ENCODE measurements around the gene KRT6C. TPM values are rescaled to one million over a fixed set of nuclear protein-coding genes. Genes with fewer than 3 reads are reported as not detected.

KRT6C gene
- total and polyA plus RNA-seq, 2 experiments from 2014 or later: not detected

DNA sequence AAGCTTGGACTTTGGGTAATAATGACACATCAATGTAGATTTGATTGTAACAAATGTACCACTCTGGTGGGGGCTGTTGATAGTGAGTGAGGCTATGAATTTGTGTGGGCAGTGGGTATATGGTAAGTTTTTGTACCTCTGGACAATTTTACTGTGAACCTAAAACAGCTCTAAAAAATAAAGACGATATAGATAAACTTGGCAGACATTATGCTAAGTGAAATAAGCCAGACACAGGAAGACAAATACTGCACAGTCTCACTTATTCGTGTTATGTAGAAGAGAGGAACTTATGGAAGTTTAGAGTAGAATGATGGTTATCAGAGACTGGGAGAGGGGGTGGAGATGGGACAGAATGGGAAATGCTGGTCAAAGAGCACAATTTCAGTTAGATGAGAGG is 8.7 kb downstream of the KRT6C start:
- Histone ChIP-seq H3F3A (replicated peaks; ENCODE audit: low read depth) (no peaks in the 10 kb centered on the region), H3K9me2 (ENCODE audit: insufficient read depth) (no peaks in the 10 kb centered on the region), H3K27ac (ENCODE audit: low read depth) (no peak overlapping the region), H3K4me2 (no peak overlapping the region), H3K36me3 (ENCODE audit: insufficient read depth) (no peaks in the 10 kb centered on the region), H3K4me1 (ENCODE audit: insufficient read depth) (no peaks in the 10 kb centered on the region), H3K27me3 (ENCODE audit: insufficient read depth) (no peaks in the 10 kb centered on the region), H4K20me1 (replicated peaks; ENCODE audit: insufficient read depth) (no peaks in the 10 kb centered on the region), H2AFZ (no peak overlapping the region), H3K79me2 (replicated peaks; ENCODE audit: insufficient read depth) (no peaks in the 10 kb centered on the region), H3K4me3 (no peak overlapping the region)
- Mint-ChIP-seq H3K4me1 (no peaks in the 10 kb centered on the region; the same call in 2 of the 3 replicates), H3K36me3 (ENCODE audit: low read depth) (no peaks in the 10 kb centered on the region; the same call in 2 of the 3 replicates), H3K27ac (no peak overlapping the region), H3K4me3 (no peak overlapping the region), H3K9me3 (peaks cover 4% of the 10 kb centered on the region; the same call in 1 of the 3 replicates), H3K27me3 (ENCODE audit: insufficient read depth, low read depth, poor library complexity) (no peaks in the 10 kb centered on the region)
- ATAC-seq: no peak
- no peak for DNase-seq (ENCODE audit: low spot score)
- TF ChIP-seq REST (IDR thresholded peaks at IDR 0.05; ENCODE audit: unreplicated experiment) (no peak), JUNB (IDR thresholded peaks at IDR 0.05; ENCODE audit: unreplicated experiment) (no peak), CREB1 (CRISPR knock-in tag; IDR thresholded peaks at IDR 0.05; ENCODE audit: low read depth) (no peak), POLR2AphosphoS5 (IDR thresholded peaks at IDR 0.05; ENCODE audit: low read depth) (no peak), ZNF114 (CRISPR knock-in tag; IDR thresholded peaks at IDR 0.05) (no peak), EZH2 (IDR thresholded peaks at IDR 0.05; ENCODE audit: low read depth, unreplicated experiment) (no peak), CTCF (conservative IDR thresholded peaks at IDR 0.05; ENCODE audit: low read depth in 2 of 2) (no peak), EZH2phosphoT487 (IDR thresholded peaks at IDR 0.05; ENCODE audit: unreplicated experiment) (no peak), ZNF331 (CRISPR knock-in tag; IDR thresholded peaks at IDR 0.05; ENCODE audit: low read depth) (no peak), ZNF462 (CRISPR knock-in tag; IDR thresholded peaks at IDR 0.05) (no peak), NANOG (IDR thresholded peaks at IDR 0.05; ENCODE audit: borderline replicate concordance) (no peak), STAT1 (IDR thresholded peaks at IDR 0.05; ENCODE audit: unreplicated experiment) (no peak)
- TF ChIP-seq, protein P1, sequence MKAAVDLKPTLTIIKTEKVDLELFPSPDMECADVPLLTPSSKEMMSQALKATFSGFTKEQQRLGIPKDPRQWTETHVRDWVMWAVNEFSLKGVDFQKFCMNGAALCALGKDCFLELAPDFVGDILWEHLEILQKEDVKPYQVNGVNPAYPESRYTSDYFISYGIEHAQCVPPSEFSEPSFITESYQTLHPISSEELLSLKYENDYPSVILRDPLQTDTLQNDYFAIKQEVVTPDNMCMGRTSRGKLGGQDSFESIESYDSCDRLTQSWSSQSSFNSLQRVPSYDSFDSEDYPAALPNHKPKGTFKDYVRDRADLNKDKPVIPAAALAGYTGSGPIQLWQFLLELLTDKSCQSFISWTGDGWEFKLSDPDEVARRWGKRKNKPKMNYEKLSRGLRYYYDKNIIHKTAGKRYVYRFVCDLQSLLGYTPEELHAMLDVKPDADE (IDR thresholded peaks at IDR 0.05): no peak

Measured in GM23338 (cell line).